ENCODE results near the gene KRT31.

DNA sequence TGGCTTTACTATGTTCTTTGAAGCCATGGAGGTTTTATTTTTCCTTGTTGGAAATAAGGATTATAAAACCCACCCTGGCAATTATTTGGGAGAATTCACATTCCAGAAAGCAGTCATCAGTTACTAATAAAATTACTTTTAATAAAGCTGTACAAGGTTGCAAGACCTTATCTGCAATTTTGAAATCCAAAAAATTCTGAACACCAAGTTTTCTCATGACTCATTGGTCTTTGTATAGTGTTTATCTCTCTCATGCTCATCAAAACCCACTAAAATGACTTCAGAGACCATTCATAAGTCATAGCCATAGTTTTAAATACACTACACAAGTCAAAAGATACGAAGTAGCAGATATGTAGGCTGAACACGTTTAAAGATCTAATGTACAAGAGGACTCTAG, 49.4 kb upstream of the KRT31 start:
- TF ChIP-seq, protein P1, sequence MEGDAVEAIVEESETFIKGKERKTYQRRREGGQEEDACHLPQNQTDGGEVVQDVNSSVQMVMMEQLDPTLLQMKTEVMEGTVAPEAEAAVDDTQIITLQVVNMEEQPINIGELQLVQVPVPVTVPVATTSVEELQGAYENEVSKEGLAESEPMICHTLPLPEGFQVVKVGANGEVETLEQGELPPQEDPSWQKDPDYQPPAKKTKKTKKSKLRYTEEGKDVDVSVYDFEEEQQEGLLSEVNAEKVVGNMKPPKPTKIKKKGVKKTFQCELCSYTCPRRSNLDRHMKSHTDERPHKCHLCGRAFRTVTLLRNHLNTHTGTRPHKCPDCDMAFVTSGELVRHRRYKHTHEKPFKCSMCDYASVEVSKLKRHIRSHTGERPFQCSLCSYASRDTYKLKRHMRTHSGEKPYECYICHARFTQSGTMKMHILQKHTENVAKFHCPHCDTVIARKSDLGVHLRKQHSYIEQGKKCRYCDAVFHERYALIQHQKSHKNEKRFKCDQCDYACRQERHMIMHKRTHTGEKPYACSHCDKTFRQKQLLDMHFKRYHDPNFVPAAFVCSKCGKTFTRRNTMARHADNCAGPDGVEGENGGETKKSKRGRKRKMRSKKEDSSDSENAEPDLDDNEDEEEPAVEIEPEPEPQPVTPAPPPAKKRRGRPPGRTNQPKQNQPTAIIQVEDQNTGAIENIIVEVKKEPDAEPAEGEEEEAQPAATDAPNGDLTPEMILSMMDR (tag by site-specific recombination; IDR thresholded peaks at IDR 0.05): no peak
- TF ChIP-seq ZNF274 (IDR thresholded peaks at IDR 0.05; ENCODE audit: low read length): no peak
- TF ChIP-seq ZNF274 (tag by site-specific recombination; IDR thresholded peaks at IDR 0.05; ENCODE audit: borderline replicate concordance): no peak
- no peak for TF ChIP-seq ZNF544 (tag by site-specific recombination; IDR thresholded peaks at IDR 0.05)
- TF ChIP-seq, protein P2, sequence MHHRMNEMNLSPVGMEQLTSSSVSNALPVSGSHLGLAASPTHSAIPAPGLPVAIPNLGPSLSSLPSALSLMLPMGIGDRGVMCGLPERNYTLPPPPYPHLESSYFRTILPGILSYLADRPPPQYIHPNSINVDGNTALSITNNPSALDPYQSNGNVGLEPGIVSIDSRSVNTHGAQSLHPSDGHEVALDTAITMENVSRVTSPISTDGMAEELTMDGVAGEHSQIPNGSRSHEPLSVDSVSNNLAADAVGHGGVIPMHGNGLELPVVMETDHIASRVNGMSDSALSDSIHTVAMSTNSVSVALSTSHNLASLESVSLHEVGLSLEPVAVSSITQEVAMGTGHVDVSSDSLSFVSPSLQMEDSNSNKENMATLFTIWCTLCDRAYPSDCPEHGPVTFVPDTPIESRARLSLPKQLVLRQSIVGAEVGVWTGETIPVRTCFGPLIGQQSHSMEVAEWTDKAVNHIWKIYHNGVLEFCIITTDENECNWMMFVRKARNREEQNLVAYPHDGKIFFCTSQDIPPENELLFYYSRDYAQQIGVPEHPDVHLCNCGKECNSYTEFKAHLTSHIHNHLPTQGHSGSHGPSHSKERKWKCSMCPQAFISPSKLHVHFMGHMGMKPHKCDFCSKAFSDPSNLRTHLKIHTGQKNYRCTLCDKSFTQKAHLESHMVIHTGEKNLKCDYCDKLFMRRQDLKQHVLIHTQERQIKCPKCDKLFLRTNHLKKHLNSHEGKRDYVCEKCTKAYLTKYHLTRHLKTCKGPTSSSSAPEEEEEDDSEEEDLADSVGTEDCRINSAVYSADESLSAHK (tag by site-specific recombination; IDR thresholded peaks at IDR 0.05): no peak
- TF ChIP-seq, protein P3, sequence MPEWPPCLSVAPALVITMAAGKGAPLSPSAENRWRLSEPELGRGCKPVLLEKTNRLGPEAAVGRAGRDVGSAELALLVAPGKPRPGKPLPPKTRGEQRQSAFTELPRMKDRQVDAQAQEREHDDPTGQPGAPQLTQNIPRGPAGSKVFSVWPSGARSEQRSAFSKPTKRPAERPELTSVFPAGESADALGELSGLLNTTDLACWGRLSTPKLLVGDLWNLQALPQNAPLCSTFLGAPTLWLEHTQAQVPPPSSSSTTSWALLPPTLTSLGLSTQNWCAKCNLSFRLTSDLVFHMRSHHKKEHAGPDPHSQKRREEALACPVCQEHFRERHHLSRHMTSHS (tag by site-specific recombination; IDR thresholded peaks at IDR 0.05): no peak
- TF ChIP-seq, protein P4, sequence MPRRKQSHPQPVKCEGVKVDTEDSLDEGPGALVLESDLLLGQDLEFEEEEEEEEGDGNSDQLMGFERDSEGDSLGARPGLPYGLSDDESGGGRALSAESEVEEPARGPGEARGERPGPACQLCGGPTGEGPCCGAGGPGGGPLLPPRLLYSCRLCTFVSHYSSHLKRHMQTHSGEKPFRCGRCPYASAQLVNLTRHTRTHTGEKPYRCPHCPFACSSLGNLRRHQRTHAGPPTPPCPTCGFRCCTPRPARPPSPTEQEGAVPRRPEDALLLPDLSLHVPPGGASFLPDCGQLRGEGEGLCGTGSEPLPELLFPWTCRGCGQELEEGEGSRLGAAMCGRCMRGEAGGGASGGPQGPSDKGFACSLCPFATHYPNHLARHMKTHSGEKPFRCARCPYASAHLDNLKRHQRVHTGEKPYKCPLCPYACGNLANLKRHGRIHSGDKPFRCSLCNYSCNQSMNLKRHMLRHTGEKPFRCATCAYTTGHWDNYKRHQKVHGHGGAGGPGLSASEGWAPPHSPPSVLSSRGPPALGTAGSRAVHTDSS (tag by site-specific recombination; IDR thresholded peaks at IDR 0.05): no peak
- no peak for TF ChIP-seq WT1 (tag by site-specific recombination; IDR thresholded peaks at IDR 0.05)
- TF ChIP-seq YY2 (tag by site-specific recombination; IDR thresholded peaks at IDR 0.05): no peak
- no peak for TF ChIP-seq MYNN (tag by site-specific recombination; IDR thresholded peaks at IDR 0.05; ENCODE audit: borderline replicate concordance)
- no peak for TF ChIP-seq ZNF239 (tag by site-specific recombination; IDR thresholded peaks at IDR 0.05)
- TF ChIP-seq, protein P5, sequence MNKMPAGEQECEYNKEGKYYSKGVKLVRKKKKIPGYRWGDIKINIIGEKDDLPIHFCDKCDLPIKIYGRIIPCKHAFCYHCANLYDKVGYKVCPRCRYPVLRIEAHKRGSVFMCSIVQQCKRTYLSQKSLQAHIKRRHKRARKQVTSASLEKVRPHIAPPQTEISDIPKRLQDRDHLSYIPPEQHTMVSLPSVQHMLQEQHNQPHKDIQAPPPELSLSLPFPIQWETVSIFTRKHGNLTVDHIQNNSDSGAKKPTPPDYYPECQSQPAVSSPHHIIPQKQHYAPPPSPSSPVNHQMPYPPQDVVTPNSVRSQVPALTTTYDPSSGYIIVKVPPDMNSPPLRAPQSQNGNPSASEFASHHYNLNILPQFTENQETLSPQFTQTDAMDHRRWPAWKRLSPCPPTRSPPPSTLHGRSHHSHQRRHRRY (tag by site-specific recombination; IDR thresholded peaks at IDR 0.05): no peak
- TF ChIP-seq, protein P6, sequence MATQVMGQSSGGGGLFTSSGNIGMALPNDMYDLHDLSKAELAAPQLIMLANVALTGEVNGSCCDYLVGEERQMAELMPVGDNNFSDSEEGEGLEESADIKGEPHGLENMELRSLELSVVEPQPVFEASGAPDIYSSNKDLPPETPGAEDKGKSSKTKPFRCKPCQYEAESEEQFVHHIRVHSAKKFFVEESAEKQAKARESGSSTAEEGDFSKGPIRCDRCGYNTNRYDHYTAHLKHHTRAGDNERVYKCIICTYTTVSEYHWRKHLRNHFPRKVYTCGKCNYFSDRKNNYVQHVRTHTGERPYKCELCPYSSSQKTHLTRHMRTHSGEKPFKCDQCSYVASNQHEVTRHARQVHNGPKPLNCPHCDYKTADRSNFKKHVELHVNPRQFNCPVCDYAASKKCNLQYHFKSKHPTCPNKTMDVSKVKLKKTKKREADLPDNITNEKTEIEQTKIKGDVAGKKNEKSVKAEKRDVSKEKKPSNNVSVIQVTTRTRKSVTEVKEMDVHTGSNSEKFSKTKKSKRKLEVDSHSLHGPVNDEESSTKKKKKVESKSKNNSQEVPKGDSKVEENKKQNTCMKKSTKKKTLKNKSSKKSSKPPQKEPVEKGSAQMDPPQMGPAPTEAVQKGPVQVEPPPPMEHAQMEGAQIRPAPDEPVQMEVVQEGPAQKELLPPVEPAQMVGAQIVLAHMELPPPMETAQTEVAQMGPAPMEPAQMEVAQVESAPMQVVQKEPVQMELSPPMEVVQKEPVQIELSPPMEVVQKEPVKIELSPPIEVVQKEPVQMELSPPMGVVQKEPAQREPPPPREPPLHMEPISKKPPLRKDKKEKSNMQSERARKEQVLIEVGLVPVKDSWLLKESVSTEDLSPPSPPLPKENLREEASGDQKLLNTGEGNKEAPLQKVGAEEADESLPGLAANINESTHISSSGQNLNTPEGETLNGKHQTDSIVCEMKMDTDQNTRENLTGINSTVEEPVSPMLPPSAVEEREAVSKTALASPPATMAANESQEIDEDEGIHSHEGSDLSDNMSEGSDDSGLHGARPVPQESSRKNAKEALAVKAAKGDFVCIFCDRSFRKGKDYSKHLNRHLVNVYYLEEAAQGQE (tag by site-specific recombination; IDR thresholded peaks at IDR 0.05): no peak
- TF ChIP-seq ZFP37 (tag by site-specific recombination; IDR thresholded peaks at IDR 0.05): no peak
- TF ChIP-seq ZNF549 (tag by site-specific recombination; IDR thresholded peaks at IDR 0.05): no peak

All from HEK293 (cell line).